Thoracic aorta (tissue), 2 donors: ENCODE data around the gene FAM83C. TPM values are rescaled to one million over a fixed set of nuclear protein-coding genes. Genes with fewer than 3 reads are reported as not detected.

Experiments
- ATAC-seq: fragments of 150-250 bp; one replicate; pipeline ENCODE4 v1.8.0; 2017; ENCODE audit warnings: low read depth; ENCODE audit not compliant: insufficient number of reproducible peaks, low FRiP score
- DNase-seq: peaks from one replicate; pipeline ENCODE4 v3.0.0-alpha.2; 2020; ENCODE audit warnings: low spot score
- H3K27ac ChIP-seq, 2 donors: fragments of 200-600 bp; sonication (generic); 1 replicate in 1 of 2; 2 replicates in 1 of 2; pipeline ENCODE4 v1.5.1; 2016; ENCODE audit warnings: mild to moderate bottlenecking in 2 of 2, moderate library complexity in 2 of 2
- H3K27me3 ChIP-seq: fragments of 200-600 bp; sonication (generic); replicated peaks from 2 replicates; pipeline ENCODE4 v1.6.0; 2016; ENCODE audit warnings: mild to moderate bottlenecking; ENCODE audit not compliant: insufficient read depth
- H3K36me3 ChIP-seq: fragments of 200-600 bp; sonication (generic); one replicate; pipeline ENCODE4 v1.5.1; 2016
- H3K4me1 ChIP-seq, 2 donors: fragments of 200-600 bp; sonication (generic); 1 replicate in 1 of 2; 2 replicates in 1 of 2; pipeline versions ENCODE4 v1.5.1 to v1.6.0; 2016; ENCODE audit warnings: low read depth in 2 of 2, mild to moderate bottlenecking in 1 of 2; ENCODE audit not compliant: control insufficient read depth in 1 of 2
- H3K4me3 ChIP-seq: fragments of 200-600 bp; sonication (generic); 2 replicates; pipeline ENCODE4 v1.5.1; 2016; ENCODE audit warnings: mild to moderate bottlenecking
- H3K9me3 ChIP-seq: fragments of 200-600 bp; sonication (generic); 2 replicates; pipeline ENCODE4 v1.5.1; 2016
- CTCF ChIP-seq: fragments of 200-600 bp; sonication (generic); IDR thresholded peaks from one replicate; pipeline ENCODE4 v1.5.1; 2019; ENCODE audit warnings: antibody characterized with exemption
- total RNA-seq, 2 donors: library from RNA; depleted of rRNA; stranded (reverse); fragments of >200 nt; gene quantifications; one replicate each; pipeline versions ENCODE4 v1.1.0 to v1.2.3, GENCODE V29; 2016

FAM83C gene
- total RNA-seq, 2 donors from 2014 or later = not detected

DNA sequence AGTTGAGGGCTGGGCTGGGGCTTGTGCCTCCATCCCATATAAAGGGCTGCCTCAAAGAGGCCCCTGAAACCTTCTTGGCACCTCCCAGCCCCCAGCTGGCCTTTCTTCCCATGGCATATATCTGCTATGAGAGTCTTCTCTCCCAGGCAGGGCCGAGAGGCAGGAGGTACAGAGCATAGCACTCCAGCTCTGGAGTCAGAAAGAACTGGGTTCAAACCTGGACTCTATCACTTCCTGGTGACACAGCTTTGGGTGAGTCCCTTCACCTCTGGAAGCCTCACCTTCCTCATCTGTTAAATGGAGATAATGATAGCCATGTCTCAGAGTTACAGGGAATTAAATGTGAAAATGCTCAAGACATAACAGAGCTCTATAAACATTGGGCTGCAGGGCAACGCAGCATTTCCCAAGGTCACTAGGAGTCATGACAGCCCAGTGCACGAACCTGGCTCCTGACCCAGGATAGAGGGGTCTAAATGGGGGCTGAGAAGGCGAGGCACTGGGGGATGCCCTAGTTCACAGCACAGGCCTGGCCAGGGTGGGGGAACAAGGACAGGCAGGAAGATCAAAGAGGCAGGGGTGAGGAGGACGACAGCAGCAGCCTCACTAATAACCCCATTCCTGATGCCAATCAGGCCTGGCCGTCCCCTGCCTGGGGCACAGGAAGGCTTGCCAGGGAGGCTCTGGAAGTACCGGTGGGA lies 1.9 kb downstream of the FAM83C start:
- Histone ChIP-seq H3K36me3 (no peaks in the 10 kb centered on the region), H3K27ac (no peak overlapping the region), H3K4me1 (no peaks in the 10 kb centered on the region), H3K4me3 (no peak overlapping the region), H3K9me3 (no peaks in the 10 kb centered on the region), H3K27me3 (no peaks in the 10 kb centered on the region)
- TF ChIP-seq CTCF = no peak
- DNase-seq (no peak), ATAC-seq (no peak)

DNA sequence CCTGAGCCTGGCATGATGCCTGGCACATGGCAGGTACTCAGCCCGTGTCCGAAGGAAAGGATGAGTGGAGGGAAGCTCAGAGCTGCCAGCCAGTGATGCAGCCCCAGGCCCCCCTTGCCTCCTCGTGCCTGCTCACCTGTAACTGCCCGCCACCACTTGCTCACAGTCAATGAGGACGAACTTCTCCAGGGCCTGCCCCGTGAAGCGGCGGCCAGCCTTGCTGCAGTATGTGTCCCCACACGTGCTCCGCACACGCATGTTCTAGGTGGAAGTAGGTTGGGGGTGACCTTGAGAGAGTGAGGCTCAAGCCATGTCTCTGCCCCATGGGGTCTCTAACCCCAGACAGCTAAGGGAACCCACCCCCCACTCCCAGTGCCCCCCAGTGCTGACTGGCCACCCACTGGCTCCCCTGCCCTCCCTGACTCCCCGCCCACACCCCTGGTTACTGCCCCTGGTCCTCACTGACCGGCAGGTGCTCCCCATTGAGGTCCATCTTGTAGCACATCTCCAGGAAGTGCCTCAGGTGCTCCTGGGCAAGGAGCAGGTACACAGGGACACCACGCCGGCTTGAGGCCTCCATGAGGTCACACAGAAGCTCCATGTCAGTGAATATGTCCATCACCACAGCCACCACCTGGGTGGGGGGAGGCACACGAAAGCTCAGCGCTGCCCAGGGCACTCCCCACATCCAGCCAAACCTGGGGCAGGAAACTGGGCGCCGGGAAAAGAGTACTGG lies 3.7 kb downstream of the FAM83C start:
- DNase-seq = no peak

GRCh38 chr20:35287509-35288324 lies 4.5 kb downstream of the FAM83C start:
- ATAC-seq (no peak), DNase-seq (no peak)
- Histone ChIP-seq H3K27ac (no peak overlapping the region), H3K27me3 (no peaks in the 10 kb centered on the region), H3K9me3 (no peaks in the 10 kb centered on the region), H3K36me3 (no peaks in the 10 kb centered on the region), H3K4me1 (peaks cover 10 to 14% of the 10 kb centered on the region in 2 donors), H3K4me3 (no peak overlapping the region)
- no peak for TF ChIP-seq CTCF

More for the DNA sequence above, 3.7 kb downstream of the FAM83C start:
- Histone ChIP-seq H3K27me3 (no peaks in the 10 kb centered on the region), H3K4me3 (no peak overlapping the region), H3K27ac (no peak overlapping the region), H3K4me1 (peaks cover 5 to 6% of the 10 kb centered on the region in 2 donors), H3K36me3 (no peaks in the 10 kb centered on the region), H3K9me3 (no peaks in the 10 kb centered on the region)
- no peak for ATAC-seq
- no peak for TF ChIP-seq CTCF

DNA sequence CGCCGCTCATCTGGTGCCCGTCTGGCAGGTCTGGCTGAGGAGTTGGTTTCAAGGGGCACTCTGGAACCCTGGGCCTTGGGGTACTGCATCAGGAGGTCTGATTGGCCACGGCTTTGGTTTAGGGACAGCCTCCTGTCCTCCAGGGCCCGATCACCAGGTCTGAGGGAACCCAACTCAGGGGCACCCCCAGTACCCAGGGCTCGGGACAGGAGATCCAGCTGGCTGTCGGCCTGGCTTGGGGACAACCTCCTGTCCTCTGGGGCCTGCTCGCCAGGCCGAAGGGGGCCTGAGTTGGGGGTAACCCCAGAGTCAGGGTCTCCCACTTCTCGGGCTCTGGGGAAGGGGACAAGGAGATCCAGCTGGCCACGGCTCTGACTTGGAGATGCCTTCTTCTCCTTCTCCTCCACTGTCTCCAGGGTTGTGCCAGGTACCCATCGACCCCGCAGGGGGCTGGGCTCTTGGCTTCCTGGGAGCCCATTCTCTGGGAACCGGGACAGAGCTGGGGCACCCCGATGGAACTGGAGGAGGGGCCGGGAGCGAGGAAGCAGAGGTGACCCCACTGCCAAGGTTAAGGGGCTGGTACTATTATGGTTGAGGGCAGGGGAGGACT lies 5.2 kb downstream of the FAM83C start:
- Histone ChIP-seq H3K36me3 (no peaks in the 10 kb centered on the region), H3K9me3 (no peaks in the 10 kb centered on the region), H3K27me3 (no peaks in the 10 kb centered on the region), H3K4me3 (no peak overlapping the region), H3K4me1 (peaks cover 10 to 16% of the 10 kb centered on the region in 2 donors), H3K27ac (no peak overlapping the region)
- no peak for TF ChIP-seq CTCF
- ATAC-seq (no peak), DNase-seq (no peak)
